Liver (tissue), 9 donors: ENCODE measurements around the gene CDRT4. TPM values are rescaled to one million over a fixed set of nuclear protein-coding genes. Genes with fewer than 3 reads are reported as not detected.

Experiments used
- DNase-seq: peaks from one replicate; pipeline ENCODE4 v3.0.0-alpha.2; 2017; ENCODE audit warnings: low spot score
- H3K27ac ChIP-seq, 2 donors: one replicate each; pipeline ENCODE4 v1.7.0; 2013; ENCODE audit warnings: inconsistent platforms in 2 of 2, low read length in 2 of 2, control low read depth in 1 of 2, low read depth in 1 of 2, mild to moderate bottlenecking in 1 of 2
- H3K27me3 ChIP-seq, 4 donors: one replicate each; pipeline versions ENCODE4 v1.6.1 to v1.7.0; 2013; ENCODE audit warnings: low read length in 3 of 4, inconsistent platforms in 1 of 4, mild to moderate bottlenecking in 1 of 4, moderate library complexity in 1 of 4; ENCODE audit not compliant: control insufficient read depth in 4 of 4, insufficient read depth in 4 of 4
- H3K36me3 ChIP-seq, 4 donors: one replicate each; pipeline versions ENCODE4 v1.6.1 to v1.7.0; 2013; ENCODE audit warnings: low read length in 3 of 4, mild to moderate bottlenecking in 3 of 4, low read depth in 1 of 4, moderate library complexity in 1 of 4; ENCODE audit not compliant: control insufficient read depth in 4 of 4, insufficient read depth in 3 of 4
- H3K4me1 ChIP-seq, 4 donors: one replicate each; pipeline versions ENCODE4 v1.6.1 to v1.7.0; 2013; ENCODE audit warnings: low read length in 3 of 4, mild to moderate bottlenecking in 3 of 4, moderate library complexity in 1 of 4; ENCODE audit not compliant: control insufficient read depth in 4 of 4, insufficient read depth in 4 of 4
- H3K4me3 ChIP-seq, 3 donors: one replicate each; pipeline versions ENCODE4 v1.6.1 to v1.7.0; 2013; ENCODE audit warnings: low read length in 3 of 3, control low read depth in 1 of 3, low read depth in 1 of 3, mild to moderate bottlenecking in 1 of 3
- H3K9ac ChIP-seq, 2 donors: one replicate each; pipeline ENCODE4 v1.7.0; 2013; ENCODE audit warnings: low read length in 2 of 2, mild to moderate bottlenecking in 2 of 2, moderate library complexity in 2 of 2, control low read depth in 1 of 2, low read depth in 1 of 2
- H3K9me3 ChIP-seq, 4 donors: one replicate each; pipeline versions ENCODE4 v1.6.1 to v1.7.0; 2013; ENCODE audit warnings: low read length in 3 of 4; ENCODE audit not compliant: control insufficient read depth in 4 of 4
- EGR1 ChIP-seq, 2 donors: IDR thresholded peaks; 2 replicates each; pipeline ENCODE4 v1.6.1; 2016 to 2018; ENCODE audit warnings: antibody characterized with exemption in 2 of 2, low read depth in 2 of 2
- FOXA1 ChIP-seq: IDR thresholded peaks from 2 replicates; pipeline ENCODE4 v1.6.1; 2016; ENCODE audit warnings: antibody characterized with exemption
- GABPA ChIP-seq, 2 donors: IDR thresholded peaks in 1 of 2; conservative IDR thresholded peaks in 1 of 2; 2 replicates each; pipeline ENCODE4 v1.6.1; 2016; ENCODE audit warnings: antibody characterized with exemption in 2 of 2, mild to moderate bottlenecking in 1 of 2, moderate library complexity in 1 of 2
- HNF4A ChIP-seq, 2 donors: conservative IDR thresholded peaks; 2 replicates each; pipeline ENCODE4 v1.6.1; 2016; ENCODE audit warnings: antibody characterized with exemption in 2 of 2, mild to moderate bottlenecking in 2 of 2
- HNF4G ChIP-seq: IDR thresholded peaks from 2 replicates; pipeline ENCODE4 v1.6.1; 2016; ENCODE audit warnings: antibody characterized with exemption
- JUND ChIP-seq, 2 donors: IDR thresholded peaks; 2 replicates each; pipeline ENCODE4 v1.6.1; 2016; ENCODE audit warnings: antibody characterized with exemption in 2 of 2
- NR2F2 ChIP-seq: IDR thresholded peaks from 2 replicates; pipeline ENCODE4 v1.6.1; 2016; ENCODE audit warnings: antibody characterized with exemption
- RAD21 ChIP-seq, 2 donors: IDR thresholded peaks; 2 replicates each; pipeline ENCODE4 v1.6.1; 2016; ENCODE audit warnings: antibody characterized with exemption in 2 of 2, mild to moderate bottlenecking in 2 of 2
- RXRA ChIP-seq, 2 donors: IDR thresholded peaks; 2 replicates each; pipeline ENCODE4 v1.6.1; 2017 to 2018; ENCODE audit warnings: antibody characterized with exemption in 2 of 2, mild to moderate bottlenecking in 1 of 2
- SP1 ChIP-seq: IDR thresholded peaks from 2 replicates; pipeline ENCODE4 v1.6.1; 2018; ENCODE audit warnings: antibody characterized with exemption, mild to moderate bottlenecking
- TAF1 ChIP-seq: conservative IDR thresholded peaks from 2 replicates; pipeline ENCODE4 v1.6.1; 2016; ENCODE audit warnings: antibody characterized with exemption, mild to moderate bottlenecking
- YY1 ChIP-seq: IDR thresholded peaks from 2 replicates; pipeline ENCODE4 v1.6.1; 2016; ENCODE audit warnings: antibody characterized with exemption, mild to moderate bottlenecking
- WGBS: extraction: QIAGEN DNeasy Blood & Tissue Kit; methylation state at CpG from one replicate; pipeline ENCODE4 v1.1.7; 2013; 5-methylcytosine and 5-hydroxymethylcytosine counted together
- polyA plus RNA-seq, 2 donors: library from polyadenylated mRNA; stranded (reverse) in 1 of 2; unstranded in 1 of 2; fragments of 200-250 nt in 1 of 2; fragments of >200 nt in 1 of 2; fragmentation: Nextera tagmentation in 1 of 2; extraction: Ambion mirVana in 1 of 2; gene quantifications; one replicate each; pipeline versions ENCODE4 v1.2.1 to v1.2.3, GENCODE V29; 2013 to 2015
- total RNA-seq, 2 donors: library from RNA; depleted of rRNA; stranded (reverse); fragments of >200 nt; gene quantifications; one replicate each; pipeline ENCODE4 v1.2.3, GENCODE V29; 2014
- TF ChIP-seq, protein P1 (sequence below): IDR thresholded peaks from 2 replicates; pipeline ENCODE4 v1.6.1; 2016; ENCODE audit warnings: antibody characterized with exemption
- TF ChIP-seq, protein P2 (sequence below): IDR thresholded peaks from 2 replicates; pipeline ENCODE4 v1.6.1; 2016; ENCODE audit warnings: antibody characterized with exemption
- TF ChIP-seq, protein P3 (sequence below): IDR thresholded peaks from 2 replicates; pipeline ENCODE4 v1.6.1; 2016; ENCODE audit warnings: antibody characterized with exemption
- TF ChIP-seq, protein P4 (sequence below): fragments of 150-350 bp; IDR thresholded peaks from 2 replicates; pipeline ENCODE4 v1.5.1; 2017; ENCODE audit warnings: improper control_type of control experiment, low read depth, low read length; ENCODE audit not compliant: missing input control
- donor health status: healthy.
- donor health status: healthy.
- donor health status: healthy.
- donor health status: healthy.
- donor health status: healthy.

CDRT4 gene
- total and polyA plus RNA-seq, 4 donors, result 0.43 to 3.3 (median 1.8) TPM; not detected in 1

DNA sequence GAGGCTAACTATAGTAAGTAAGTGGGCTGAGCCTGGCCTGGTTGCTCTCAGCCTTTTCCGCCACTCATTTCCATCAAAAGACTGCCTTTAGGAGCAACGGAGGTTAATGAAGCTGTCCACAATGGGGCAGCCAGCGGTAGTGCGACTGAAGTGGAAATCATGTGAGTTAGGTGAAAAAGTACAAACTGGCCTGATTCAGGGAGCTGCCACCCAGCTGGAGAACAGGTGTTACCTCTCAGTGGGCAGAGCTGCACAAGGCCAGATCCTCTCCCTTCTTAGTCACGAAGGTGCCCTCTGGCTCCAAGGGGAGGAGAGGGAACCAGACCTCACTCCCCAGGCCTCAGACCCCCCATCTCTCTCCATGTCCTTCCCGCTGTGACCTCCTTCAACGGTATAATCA, 34.4 kb upstream of the CDRT4 start:
- Histone ChIP-seq H3K27me3 (no peaks in the 10 kb centered on the region), H3K4me3 (no peak overlapping the region), H3K36me3 (peaks cover 0 to 2% (median 2%) of the 10 kb centered on the region in 4 donors), H3K27ac (no peak overlapping the region), H3K9me3 (no peaks in the 10 kb centered on the region), H3K4me1 (no peaks in the 10 kb centered on the region), H3K9ac (no peak overlapping the region)
- no peak for DNase-seq
- no peak for TF ChIP-seq EGR1 (IDR thresholded peaks at IDR 0.05; ENCODE audit: low read depth in 2 of 2)
- no peak for TF ChIP-seq SP1
- no peak for TF ChIP-seq YY1
- TF ChIP-seq JUND (IDR thresholded peaks at IDR 0.05), result no peak
- TF ChIP-seq, protein P1, sequence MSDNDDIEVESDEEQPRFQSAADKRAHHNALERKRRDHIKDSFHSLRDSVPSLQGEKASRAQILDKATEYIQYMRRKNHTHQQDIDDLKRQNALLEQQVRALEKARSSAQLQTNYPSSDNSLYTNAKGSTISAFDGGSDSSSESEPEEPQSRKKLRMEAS, result no peak
- TF ChIP-seq RXRA (IDR thresholded peaks at IDR 0.05), result no peak
- no peak for TF ChIP-seq HNF4A (conservative IDR thresholded peaks at IDR 0.05)
- no peak for TF ChIP-seq GABPA (IDR thresholded peaks at IDR 0.05 in 1 of 2, conservative IDR thresholded peaks at IDR 0.05 in 1 of 2)
- TF ChIP-seq RAD21 (IDR thresholded peaks at IDR 0.05), result no peak
- TF ChIP-seq, protein P2, sequence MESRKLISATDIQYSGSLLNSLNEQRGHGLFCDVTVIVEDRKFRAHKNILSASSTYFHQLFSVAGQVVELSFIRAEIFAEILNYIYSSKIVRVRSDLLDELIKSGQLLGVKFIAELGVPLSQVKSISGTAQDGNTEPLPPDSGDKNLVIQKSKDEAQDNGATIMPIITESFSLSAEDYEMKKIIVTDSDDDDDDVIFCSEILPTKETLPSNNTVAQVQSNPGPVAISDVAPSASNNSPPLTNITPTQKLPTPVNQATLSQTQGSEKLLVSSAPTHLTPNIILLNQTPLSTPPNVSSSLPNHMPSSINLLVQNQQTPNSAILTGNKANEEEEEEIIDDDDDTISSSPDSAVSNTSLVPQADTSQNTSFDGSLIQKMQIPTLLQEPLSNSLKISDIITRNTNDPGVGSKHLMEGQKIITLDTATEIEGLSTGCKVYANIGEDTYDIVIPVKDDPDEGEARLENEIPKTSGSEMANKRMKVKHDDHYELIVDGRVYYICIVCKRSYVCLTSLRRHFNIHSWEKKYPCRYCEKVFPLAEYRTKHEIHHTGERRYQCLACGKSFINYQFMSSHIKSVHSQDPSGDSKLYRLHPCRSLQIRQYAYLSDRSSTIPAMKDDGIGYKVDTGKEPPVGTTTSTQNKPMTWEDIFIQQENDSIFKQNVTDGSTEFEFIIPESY, result no peak
- TF ChIP-seq, protein P3, sequence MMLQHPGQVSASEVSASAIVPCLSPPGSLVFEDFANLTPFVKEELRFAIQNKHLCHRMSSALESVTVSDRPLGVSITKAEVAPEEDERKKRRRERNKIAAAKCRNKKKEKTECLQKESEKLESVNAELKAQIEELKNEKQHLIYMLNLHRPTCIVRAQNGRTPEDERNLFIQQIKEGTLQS, result no peak
- WGBS, result 89% methylated on average over 7 of the region's 7 CpGs

DNA sequence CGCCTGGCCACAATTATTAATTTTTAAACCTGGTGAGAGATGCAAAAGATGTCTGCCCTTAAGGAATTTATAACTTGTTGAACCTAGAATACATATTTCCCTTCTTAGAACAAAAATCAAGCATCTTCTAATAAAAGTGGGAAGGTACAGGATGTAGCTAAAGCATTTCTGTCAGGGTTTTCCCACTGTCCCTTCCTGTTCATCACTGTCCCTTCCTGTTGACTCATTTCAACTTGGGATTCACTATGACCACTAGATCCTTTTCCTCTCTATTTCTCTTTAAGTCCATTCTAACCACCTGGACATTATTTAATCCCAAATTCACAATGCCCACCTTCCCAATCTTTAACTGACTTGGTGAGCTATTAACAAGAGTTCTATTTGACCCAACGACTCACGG, 33.9 kb upstream of the CDRT4 start:
- H3K27me3 ChIP-seq, result no peaks in the 10 kb centered on the region
- H3K9ac ChIP-seq, result no peak overlapping the region
- peaks cover 0 to 2% (median 2%) of the 10 kb centered on the region in 4 donors for H3K36me3 ChIP-seq
- H3K4me3 ChIP-seq, result no peak overlapping the region
- 96% methylated on average over 3 of the region's 3 CpGs for WGBS
- no peaks in the 10 kb centered on the region for H3K4me1 ChIP-seq
- H3K27ac ChIP-seq, result no peak overlapping the region
- H3K9me3 ChIP-seq, result no peaks in the 10 kb centered on the region
- no peak for DNase-seq
- TF ChIP-seq EGR1 (IDR thresholded peaks at IDR 0.05; ENCODE audit: low read depth in 2 of 2), result no peak
- no peak for TF ChIP-seq FOXA1
- TF ChIP-seq NR2F2, result no peak
- TF ChIP-seq SP1, result no peak
- TF ChIP-seq GABPA (IDR thresholded peaks at IDR 0.05 in 1 of 2, conservative IDR thresholded peaks at IDR 0.05 in 1 of 2), result no peak
- TF ChIP-seq, protein P4, sequence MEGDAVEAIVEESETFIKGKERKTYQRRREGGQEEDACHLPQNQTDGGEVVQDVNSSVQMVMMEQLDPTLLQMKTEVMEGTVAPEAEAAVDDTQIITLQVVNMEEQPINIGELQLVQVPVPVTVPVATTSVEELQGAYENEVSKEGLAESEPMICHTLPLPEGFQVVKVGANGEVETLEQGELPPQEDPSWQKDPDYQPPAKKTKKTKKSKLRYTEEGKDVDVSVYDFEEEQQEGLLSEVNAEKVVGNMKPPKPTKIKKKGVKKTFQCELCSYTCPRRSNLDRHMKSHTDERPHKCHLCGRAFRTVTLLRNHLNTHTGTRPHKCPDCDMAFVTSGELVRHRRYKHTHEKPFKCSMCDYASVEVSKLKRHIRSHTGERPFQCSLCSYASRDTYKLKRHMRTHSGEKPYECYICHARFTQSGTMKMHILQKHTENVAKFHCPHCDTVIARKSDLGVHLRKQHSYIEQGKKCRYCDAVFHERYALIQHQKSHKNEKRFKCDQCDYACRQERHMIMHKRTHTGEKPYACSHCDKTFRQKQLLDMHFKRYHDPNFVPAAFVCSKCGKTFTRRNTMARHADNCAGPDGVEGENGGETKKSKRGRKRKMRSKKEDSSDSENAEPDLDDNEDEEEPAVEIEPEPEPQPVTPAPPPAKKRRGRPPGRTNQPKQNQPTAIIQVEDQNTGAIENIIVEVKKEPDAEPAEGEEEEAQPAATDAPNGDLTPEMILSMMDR, result no peak
- no peak for TF ChIP-seq HNF4G
- no peak for TF ChIP-seq JUND (IDR thresholded peaks at IDR 0.05)
- no peak for TF ChIP-seq RXRA (IDR thresholded peaks at IDR 0.05)
- no peak for TF ChIP-seq YY1
- TF ChIP-seq, protein P1, result no peak
- TF ChIP-seq TAF1, result no peak
